ENCODE results near the gene MED27.
"Not testable (repeated sequence)": the region's sequence is repeated elsewhere in the genome, so short reads cannot be mapped to it uniquely, and the experiment has no call there.

The MED27 gene

DNA sequence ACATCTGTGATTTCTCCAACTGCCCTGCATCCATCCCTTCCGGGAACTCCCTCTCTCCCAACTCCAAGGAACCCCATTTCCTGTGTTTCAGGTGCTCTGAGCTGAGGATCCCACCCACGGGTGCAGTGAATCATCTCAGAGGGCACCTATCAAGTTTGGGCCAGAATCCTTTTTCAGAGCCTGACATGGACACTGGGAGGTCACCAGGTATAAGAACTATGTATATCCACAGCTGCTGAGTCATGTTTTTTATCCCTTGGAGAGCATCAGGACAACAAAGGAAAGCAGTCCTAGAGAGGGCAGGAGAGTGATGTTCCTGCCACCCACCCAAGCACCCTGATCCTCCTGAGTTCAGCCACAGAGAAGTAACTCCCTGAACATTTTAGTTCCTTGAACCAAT, 3.8 kb downstream of the MED27 start:
- no peak for DNase-seq

DNA sequence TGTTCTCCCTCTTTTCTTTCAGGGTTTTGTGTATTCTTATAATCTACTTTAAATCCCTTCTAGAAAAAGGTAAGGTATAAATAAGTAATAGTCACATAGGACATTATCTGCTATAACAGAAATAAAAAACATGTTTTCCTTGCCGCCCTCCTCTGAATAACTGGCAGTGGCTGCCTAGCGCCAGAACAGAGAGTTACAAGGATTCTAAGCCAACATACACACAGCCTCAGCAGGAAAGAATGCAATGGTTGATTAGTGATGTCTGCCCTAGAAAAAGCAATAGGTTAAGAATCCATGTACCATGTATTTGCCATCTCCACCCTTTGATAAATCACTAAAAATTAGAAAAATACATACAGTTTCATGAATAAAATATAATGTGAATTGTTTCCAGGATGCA, 4.9 kb downstream of the MED27 start:
- no peak for DNase-seq

DNA sequence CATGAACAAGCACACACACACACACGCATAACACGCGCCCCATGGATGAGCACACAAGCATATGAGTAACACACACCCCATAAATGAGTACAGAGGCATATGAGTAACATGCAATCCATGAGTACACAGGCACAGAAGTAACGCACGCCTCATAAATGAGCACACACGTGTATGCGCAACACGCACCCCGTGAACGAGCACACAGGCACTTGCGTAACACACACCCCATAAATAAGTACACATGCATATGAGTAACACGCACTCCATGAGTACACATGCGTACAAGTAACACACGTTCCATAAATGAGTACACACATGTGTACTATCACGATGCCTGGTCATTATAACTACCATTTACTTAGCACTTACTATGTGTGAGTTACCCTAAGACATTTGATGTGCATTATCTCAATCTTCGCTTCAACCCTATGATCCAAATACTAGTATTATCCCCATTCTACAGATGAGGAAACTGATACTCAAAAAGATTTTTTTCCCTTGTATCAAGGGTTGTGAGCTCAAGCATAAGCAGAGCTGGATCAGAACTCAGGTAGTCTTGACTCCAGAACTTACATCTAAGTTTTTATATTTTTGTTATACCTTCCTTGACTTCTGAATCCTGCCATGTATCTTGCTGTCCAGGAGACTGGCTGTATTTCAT, 7.7 kb downstream of the MED27 start:
- DNase-seq: no peak

DNA sequence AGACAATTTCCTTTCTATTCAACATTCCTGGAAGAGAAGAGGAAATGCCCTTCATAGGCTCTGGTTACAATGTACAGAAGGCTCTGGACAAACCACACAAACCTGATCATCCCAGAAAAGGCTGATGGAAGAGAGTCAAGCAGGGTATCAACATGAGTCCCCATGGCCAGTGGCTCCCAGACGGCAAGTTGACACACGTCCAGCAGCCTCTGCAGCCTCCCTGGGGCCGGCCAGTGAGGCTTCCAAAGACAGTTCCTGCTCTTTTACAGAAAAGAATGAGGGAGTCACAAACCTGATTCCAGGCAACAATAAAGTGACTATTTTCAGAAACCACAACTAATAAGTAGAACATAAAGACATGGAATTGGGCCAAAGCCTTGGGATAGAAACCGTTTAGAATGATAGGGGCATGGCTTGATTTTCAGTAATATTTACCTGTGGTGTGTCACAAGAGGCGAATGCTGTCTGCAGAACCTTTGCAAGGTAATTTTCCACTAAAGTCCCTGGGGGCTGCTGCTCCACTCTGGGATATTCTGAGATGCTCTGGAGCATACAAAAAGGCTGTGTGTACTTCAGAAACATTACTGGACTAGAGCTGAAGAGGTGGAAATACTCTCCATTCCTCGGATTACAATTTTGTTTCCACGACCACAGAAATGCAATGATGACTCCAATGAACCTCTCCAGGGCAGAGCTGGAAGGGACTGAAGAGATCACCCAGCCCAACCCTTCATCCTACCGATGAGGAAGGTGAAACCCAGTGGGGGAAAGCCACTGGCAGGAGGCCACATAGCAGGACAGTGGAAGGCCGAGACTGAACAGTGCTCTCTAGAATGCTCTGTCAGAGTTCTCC, 10.4 kb downstream of the MED27 start:
- no peak for DNase-seq

DNA sequence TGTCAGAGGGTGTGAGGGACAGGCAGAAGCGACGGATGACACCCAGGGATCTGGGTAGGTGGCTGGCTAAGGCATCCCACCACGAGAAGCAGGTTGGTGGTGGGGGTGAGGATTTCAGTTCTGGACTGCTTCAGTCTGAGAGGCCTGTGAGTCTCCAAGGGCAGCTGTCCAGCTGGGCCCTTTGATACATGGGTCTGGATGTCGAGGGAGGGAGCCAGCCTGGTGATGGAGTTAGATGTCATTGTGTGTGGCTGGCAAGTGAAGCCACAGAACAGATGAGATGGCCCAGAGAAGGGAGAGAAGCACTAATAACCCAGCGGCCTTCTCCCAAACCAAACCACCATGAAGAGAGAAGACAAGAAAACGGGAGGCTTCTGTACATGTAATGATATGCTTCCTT, 11.1 kb downstream of the MED27 start:
- no peak for DNase-seq

DNA sequence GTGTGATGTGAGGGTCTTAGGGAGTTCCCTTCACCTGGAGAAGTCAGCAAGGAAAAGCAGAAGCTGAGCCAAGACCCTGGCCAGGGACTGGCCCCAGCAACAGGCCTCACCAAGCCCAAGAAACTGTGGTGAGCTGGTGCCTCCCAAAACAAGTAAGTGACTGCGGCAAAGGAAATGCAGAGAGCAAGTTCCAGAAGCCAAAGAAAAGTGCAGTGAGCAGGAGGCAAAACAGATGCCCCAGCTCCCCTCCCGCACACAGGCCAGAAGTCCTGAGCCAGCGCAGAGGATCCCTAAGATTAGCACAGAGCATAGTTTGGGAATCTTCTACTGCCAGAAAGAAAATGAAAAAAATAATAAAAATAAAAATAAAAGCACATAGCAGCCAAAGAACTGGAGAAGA, 13.2 kb downstream of the MED27 start:
- no peak for DNase-seq

DNA sequence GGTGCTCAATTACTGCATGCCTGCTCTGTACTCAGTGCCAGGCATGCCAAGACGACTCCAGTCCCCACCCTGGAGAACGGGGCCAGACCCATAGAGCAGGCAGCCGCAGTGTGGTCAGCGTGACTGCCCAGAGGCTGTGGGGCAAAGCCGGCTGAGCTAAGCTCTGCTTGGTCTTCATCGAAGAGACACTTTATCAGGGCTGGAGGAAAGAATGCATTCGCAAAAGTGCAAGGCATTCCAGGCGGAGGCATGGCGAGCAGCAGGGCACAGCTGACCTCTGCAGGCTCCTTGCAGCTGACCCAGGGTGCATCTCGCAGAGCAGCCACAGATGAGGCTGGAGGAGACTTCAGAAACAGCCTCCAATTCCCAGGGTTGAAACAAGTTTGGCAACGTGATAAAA, 13.6 kb downstream of the MED27 start:
- no peak for DNase-seq

DNA sequence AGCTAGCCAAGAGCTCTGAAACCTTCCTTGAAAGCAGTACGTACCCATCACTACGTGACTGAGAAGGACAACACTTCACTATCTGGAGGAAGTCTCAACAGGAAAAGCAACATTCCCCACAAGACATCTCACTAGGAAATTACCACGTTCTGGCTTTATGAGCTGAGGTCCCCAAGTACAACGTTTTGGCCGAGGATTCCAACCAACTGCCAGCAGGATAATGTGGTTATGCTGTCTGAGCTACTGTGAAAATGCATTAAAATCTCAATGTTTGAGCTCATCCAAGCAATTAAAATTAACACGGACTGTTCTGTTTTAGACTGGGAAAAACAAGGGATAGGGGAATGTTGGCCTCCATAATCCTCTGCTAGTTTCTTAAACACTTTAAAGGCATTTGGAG, 16.4 kb downstream of the MED27 start:
- DNase-seq: no peak

DNA sequence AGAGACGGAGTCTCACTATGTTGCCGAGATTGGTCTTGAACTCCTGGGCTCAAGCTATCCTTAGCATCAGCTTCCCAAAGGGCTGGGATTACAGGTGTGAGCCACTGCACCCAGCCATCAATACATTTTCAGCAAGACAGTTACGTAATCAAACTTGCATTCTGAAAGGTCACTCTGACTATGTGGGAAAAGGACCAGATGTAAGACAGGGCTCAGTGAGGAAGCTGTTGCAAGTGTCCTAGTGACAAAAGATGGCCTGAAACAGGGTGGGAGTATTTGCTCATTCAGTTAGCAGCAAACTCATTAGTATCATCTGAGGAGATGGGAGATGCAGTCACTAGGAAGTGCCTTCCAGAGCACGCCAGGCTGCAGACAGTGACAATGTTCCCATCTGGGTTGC, 16.9 kb downstream of the MED27 start:
- no peak for DNase-seq

DNA sequence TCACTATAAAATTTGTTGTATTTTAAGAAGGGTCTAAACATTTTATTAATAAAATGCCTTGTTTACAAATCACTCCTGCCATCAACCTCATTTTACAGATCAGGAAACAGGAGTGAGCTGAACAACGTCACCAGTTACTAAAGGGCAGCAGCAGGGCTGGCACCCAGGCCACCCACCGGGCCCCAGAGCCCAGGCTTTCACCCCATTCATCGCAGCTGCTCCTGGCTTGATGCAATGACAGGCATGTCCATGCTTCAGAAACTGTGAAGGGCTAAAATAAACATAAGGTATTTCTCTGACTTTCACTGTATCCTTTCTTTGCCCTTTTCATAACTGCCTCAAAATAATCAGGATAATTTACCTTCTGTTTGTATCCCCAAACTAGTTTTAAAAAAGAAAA, 18.1 kb downstream of the MED27 start:
- no peak for DNase-seq

DNA sequence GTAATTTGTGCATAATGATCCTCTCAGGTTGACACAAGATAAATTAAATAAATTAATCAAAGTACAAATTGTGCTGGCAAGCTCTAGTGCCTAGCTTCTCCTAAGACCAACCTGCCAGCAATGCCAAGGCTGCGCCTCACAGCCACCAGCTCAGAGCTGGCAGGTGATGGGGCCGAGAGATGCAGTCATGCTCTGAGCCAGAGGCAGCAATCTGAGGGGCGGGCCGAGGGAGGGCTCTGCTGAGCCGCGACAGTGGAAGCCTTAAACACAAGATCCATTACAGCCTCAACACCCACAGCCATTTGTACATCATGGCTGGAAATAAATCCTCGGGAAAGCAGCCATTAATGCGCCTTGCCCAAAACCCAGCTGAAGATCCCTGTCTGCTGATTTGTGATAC, 20.3 kb downstream of the MED27 start:
- no peak for DNase-seq

DNA sequence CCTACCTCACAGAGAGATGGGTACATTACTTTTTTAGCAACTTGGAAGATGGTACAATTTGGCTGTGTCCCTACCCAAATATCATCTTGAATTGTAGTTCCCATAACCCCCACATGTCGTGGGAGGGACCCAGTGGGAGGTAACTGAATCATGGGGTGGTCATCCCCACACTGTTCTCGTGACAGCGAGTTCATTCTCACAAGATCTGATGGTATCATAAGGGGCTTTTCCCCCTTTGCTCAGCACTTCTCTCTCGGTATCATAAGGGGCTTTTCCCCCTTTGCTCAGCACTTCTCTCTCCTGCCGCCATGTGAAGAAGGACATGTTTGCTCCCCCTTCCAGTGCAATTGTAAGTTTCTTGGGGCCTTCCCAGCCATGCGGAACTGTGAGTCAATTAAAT, 21.4 kb downstream of the MED27 start:
- not testable (repeated sequence) for DNase-seq

DNA sequence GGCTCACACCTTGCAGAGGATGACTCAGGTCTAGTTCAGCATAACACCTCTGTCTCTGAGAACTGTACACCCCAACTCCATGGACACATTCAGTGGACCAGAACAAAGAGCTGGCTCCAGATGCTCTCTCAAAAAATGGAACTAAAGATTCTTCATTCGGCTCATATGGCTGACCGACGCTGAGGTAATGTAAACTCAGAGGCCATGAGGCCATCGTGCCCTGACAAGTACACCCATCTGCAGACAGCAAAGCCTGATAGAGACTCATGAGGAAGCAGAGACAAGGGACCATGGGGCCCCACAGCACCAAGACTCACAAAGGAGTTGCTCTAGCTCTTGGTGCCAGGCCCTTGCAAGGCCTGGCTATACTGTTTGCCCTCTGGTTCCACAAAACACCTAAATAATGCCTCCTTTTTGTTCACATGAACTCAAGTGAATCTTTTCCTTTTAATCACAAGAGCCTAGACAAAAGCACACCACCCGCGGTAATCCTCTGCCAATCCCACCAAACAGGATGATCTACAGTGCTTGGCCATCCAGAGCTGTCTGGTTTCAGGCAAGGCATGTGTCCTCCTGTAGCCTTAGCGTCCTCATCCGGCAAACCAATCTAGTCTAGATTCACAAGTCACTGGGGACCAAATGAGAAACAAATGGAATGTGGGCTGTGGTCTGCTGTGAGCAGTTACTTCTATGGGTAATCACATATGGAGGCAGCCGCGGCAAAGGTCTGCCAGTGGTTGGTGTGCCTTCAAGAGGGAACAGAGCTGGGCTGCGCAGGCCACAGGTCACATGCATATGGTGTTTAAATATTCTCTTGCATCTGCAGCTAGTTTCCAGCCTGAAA, 22.7 kb downstream of the MED27 start:
- no peak for DNase-seq

DNA sequence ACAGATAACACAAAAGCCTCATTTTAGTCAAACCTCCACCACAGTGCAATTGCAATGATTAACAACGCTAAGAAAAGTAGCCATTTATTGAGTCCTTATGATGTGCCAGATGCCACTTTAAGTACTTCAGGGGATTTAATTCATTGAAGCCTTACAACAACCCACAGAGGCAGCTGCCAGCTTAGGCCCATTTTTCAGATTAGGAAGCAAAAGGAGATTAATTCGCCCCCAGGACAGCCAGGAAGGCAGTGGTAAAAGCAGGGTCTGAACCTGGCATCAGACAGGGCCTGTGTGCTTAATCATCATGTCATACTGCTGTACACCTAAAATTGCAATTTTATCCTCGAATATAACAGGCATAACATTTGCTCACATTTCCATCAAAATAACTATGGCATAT, 23.9 kb downstream of the MED27 start:
- no peak for DNase-seq

DNA sequence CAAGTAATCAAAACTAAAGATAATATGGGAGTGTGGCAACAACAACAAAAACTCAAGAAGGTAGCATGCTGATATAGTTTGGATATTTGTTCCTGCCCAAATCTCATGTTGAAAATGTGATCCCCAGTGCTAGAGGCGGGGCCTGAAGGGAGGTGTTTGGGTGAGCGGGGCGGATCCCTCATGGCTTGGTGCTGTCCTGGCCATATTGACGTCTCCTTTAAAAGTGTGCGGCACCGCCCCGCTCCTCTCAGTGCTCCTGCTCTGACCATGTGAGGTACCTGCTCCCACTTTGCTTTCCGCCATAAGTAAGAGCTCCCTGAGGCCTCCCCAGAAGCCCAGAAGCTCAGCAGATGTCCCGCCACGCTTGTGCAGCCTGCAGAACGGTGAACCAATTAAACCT, 25.6 kb downstream of the MED27 start:
- no peak for DNase-seq

DNA sequence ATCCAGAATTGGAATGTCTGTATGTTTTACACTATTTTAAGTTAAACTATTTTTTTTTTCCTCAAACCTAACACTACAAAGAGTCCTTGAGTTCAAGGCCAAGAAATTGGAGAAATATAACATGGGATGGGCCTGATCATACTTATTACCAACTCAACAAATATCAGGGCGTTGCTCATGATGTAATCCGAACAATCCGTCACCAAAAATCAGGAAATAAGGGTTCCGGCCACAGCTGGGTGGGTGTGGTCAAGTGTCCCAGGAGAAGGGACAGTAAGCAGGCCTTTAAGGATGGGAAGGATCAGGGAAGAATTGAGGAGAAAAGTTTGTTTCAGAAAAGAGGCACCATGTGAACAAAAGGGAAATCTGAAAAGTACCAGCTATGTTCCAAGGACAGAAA, 29.8 kb downstream of the MED27 start:
- no peak for DNase-seq

DNA sequence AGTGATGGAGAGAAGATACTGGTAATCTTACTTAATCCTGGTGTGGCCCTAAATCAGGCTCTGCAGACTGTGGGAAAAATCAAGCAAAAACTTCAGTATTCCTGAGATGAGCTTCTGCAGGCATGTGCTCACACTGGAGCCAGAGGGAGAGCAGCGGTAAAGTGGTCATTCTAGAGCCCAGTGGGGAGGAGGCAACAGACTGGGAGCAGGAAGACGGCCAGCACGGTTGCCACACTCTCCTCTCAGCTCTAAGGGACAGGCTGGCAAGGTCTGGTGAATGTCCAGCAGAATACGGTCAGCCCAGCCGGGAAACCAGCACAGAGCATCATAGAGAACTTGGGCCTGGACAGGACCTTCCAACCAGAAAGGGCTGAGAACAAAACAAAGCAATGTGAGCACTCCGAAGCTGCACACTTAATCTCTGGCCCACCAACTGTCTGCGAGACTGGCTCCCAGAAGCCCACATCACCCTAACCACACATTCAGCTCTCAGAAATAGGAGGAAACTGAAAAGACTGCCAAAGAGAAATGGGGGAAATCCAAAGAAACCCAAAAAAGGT, 30.3 kb downstream of the MED27 start:
- DNase-seq: no peak

DNA sequence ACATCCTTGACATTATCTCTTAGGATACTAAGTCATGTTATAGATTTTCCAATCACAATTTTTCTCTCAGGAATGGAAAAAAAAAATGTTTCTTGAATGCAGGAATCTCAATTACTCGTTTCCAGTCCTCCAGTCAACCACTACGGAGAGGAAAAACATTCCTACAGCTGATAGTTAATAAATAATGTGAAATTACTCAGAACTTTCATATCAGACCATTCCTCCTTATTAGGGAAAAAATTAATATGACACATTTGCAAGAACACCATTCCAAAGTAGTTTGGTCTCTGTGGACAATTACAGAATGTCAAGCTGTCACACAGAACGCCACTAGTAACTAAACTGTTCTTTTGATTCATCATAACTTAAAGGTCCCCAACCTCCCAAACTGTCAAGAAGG, 31.5 kb downstream of the MED27 start:
- DNase-seq: no peak

DNA sequence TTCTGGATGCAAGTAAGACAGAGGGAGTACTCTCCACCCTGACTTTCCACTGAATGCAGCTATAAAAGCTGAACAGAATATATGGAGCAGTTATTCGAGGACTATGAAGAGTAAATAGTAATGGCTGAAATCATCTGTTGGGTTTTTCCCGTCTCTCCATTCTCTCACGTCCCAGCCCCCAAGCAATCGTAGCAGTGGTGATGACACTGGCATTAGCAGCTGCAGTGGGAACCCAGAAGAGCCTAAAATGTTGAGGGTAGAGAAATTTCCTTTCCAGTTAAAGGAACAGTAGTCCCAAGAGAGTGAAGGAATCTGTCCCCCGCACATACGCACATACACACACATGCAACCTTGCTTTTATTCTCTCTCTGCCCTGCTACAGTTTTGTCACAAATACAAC, 33.2 kb downstream of the MED27 start:
- DNase-seq: no peak

DNA sequence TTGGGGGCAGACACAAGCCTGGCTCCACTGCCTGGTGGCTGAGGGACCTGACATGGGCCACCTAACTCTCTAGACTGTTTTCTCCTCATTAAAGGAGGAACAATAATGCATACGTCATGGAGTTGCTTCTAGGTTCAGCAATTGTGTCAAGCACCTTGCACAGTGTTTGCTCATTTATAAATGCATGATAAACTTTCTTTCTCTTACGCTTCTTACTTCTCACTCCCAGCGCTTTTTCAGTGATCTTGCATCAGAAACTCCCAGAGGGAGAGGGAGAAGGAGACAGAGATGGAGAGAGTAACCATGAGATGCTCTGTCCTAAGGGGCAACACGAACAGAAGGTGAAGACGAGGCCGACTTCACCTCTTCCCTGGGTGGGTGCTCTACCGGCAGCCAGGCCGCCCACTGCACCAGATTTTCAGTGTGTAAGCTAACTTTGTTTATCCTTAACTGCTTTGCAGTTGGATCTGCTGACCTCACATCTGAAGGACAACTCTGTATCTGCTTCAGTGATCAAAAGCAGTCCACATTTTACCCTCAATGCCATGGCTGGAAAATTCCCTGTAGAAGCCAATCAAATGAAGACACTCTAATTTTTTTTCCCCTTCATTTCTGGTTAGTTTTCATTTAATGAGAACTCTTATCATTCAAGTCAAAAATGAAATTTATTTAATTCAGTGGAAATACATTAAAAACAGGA, 35.3 kb downstream of the MED27 start:
- no peak for DNase-seq

DNA sequence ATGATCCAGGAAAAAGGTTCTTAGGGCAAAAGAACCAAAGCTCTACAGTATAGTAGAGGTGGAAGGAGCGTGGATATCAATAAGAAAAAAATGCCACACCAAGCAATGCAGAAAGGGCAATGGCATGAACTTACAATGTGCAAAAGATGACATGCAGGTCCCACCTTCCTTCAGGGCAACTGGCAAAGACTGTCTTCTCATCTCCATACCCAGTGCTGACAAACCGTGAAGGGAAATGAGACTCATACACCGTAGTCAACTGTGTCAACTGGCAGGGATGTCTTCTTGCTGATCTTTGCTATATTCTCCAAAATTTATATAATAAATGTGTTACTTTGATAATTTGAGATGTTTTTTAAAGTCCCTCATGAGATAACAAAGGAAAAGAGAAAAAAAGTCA, 36.0 kb downstream of the MED27 start:
- no peak for DNase-seq

DNA sequence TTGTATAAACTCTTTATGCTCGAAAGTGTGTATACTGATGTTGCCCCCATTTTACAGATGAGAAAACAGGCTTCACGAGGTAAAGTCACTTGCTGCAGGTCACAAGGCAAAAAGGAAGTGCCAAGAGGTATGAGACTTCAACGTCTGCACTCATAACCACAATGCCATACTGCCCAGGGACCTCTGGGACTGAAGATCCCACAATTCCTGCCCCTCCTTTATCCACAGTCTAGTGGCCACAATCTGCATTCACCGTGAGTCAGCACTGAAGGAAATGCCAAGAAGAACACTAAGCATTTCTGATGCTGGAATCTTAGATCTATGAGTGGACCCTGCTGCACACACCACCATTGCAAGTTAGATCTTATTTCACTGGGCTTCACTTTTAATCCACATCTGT, 37.3 kb downstream of the MED27 start:
- DNase-seq: no peak

DNA sequence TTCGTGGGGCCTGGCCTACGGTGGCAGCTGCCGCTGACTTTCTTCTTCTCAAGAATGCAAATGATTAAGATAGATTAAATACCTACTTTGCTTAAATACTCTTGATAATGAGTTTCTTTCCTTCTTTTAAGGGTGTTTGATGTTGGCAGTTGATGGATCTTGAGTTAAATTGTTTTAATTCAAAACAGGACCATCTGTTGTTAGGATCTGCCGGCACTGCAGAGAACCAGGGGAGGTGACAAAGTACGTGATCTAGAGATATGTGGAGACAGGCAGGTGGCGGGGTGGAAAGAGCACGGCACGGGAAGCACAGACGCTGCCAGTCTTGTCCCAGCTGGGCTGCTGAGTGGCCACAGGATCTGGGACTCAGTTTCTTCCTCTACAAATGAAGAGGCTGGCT, 37.9 kb downstream of the MED27 start:
- DNase-seq: no peak

Data from NCI-H446 treated with DMSO at 0.1 percent for 48 hours (cell line).